Measurements from ENCODE around the gene TAF5L.
A peak's percentile ranks its signal among the peaks of the same experiment; 100 is the strongest.

TAF5L gene

GRCh38 chr1:229625915-229626831 lies at the start of gene TAF5L, which contains the start of gene URB2:
TAF5L (minus strand) TSS chr1:229626122; CDS start chr1:229614482, 11,640 bp downstream.
URB2 (plus strand) TSS chr1:229626247; CDS start chr1:229627634, 1,387 bp downstream.
- DNase-seq: peak; percentile 89

- no peak for DNase-seq
These were observed 49.5 kb upstream of the TAF5L start for GRCh38 chr1:229675396-229675795.

GRCh38 chr1:229674042-229674441 lies 48.1 kb upstream of the TAF5L start:
- no peak for DNase-seq

GRCh38 chr1:229672246-229672645 lies 46.3 kb upstream of the TAF5L start:
- no peak for DNase-seq

GRCh38 chr1:229671310-229671709 lies 45.4 kb upstream of the TAF5L start:
- DNase-seq: no peak

DNA sequence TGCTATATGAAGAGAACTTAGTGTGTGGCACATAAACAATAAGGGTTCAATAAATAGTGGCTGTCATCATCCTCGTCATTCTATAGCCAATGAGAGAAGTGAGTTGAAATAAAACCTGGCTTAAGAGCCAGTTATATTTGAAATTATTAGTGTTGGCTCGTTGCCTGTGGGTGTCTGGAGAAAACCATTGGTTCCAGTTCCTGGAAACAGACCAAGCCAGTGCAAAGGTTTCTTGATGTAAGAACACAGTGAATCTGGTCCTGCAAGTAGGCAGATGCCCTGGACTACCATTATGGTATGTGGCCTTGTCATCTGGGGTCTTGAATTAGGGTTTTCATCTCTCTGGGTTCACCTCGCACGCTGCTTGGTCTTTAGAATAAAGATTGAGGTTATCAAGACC lies 43.4 kb upstream of the TAF5L start:
- DNase-seq: no peak

- no peak for DNase-seq
These were observed 40.7 kb upstream of the TAF5L start for GRCh38 chr1:229666585-229666984.

DNA sequence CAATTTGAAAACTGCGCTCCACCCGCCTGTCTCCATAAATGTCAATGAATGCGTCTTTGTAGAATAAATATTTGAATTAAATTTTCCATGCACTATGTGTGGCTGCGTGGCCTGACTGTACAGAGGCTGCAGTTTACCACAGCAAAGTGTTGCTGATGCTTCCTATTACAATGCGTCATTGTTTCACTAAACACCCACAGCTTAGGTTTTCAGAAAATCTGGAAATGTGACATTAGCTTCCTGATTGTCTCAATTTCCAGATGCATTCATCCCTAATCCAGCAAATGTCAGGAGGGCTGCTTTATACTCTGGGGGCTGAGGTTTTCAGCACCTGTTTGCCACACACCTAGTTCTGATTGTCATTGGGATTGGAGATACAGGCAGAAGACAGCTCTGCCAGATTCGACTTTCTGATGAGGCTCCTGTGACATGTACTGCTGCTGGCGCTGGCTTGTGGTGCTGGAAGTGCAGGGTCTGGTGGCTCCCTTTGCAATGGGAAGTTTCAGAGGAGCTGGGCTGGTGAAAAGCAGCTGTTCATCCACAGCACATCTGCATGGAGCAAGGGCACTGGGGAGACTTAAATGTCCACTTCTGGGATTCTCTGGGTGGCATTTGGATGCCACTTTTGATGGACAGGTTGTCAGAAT lies 40.1 kb upstream of the TAF5L start:
- DNase-seq: no peak

GRCh38 chr1:229664133-229664689 lies 38.3 kb upstream of the TAF5L start:
- peak; percentile 88 for DNase-seq

DNA sequence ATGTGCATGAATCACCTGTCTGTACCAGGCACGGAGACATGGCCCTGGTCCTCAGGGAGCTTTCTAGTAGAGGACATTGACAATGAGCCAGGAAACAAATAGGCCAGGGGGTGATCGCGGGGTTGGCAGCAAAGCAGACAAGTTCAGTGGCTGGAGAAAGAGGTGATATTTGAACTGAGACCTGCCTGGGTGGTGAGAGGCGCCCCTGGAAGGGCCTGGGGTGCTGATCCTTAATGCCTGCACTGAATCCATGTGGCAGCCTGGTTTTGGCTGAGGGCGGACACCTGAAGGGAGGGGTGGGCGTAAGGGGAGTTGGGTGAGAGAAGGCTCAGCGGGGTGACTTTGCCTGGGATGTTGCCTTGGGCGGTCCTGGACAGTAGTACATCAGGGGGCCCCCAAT lies 36.0 kb upstream of the TAF5L start:
- DNase-seq: no peak

- peak; percentile 58 for DNase-seq
These were observed 35.3 kb upstream of the TAF5L start for GRCh38 chr1:229661022-229661877.

- no peak for DNase-seq
These were observed 32.3 kb upstream of the TAF5L start for GRCh38 chr1:229657993-229658755.

- DNase-seq: no peak
These were observed 29.9 kb upstream of the TAF5L start for GRCh38 chr1:229655781-229656180.

DNA sequence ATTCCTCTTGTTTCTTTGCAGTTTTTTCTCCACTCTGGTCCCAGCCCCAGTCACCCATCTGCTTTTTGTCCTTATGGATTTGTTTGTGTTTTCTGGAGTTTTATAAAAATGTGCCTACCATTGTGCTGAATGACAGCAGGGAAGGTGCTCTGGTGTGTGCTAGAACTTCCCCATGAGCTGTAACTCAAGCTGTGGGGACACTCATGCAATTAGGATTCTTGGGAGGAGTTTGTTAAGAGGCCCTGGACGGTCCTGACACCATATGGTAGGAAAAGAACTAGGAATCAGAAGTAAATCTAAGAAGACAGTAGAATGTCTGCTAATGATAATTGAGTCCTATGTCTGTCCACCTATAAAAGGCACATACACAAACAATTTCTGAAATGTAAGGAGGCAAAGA lies 27.5 kb upstream of the TAF5L start:
- no peak for DNase-seq

GRCh38 chr1:229651546-229651945 lies 25.6 kb upstream of the TAF5L start:
- DNase-seq: no peak

GRCh38 chr1:229650045-229650444 lies 24.1 kb upstream of the TAF5L start:
- DNase-seq: no peak

- DNase-seq: no peak
These were observed 22.5 kb upstream of the TAF5L start for GRCh38 chr1:229648406-229648805.

DNA sequence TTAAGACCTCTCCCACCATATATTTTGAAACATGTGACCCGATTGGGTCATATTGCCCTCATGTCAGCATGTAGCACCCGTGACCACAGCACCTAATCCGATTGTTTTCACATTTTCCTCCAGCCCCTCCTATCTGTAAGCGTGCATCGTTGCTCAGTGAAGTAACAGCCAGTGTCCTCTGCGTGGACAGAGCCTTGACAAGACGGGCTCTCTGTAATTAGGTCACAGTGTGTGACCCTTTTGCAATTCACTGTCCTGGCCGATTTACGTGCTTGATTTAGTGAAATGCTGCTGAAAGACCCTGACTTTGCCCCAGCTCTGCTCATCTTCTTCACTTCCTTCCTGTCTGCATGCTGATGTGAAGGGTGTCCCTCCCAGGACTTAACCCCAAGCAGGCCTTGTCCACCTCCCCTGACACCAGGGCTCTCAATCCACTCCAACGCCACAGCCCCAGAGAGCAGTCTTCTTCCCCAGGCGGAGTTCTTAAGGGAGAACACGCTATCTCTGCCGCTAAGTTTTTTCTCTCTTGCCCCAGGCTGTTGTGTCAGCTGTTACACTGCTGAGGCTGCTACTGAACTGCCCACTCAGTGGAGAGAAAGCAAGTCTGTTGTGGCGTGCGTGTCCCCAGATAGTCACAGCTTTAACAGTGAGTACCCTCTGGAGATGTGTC lies 19.5 kb upstream of the TAF5L start:
- DNase-seq: no peak

DNA sequence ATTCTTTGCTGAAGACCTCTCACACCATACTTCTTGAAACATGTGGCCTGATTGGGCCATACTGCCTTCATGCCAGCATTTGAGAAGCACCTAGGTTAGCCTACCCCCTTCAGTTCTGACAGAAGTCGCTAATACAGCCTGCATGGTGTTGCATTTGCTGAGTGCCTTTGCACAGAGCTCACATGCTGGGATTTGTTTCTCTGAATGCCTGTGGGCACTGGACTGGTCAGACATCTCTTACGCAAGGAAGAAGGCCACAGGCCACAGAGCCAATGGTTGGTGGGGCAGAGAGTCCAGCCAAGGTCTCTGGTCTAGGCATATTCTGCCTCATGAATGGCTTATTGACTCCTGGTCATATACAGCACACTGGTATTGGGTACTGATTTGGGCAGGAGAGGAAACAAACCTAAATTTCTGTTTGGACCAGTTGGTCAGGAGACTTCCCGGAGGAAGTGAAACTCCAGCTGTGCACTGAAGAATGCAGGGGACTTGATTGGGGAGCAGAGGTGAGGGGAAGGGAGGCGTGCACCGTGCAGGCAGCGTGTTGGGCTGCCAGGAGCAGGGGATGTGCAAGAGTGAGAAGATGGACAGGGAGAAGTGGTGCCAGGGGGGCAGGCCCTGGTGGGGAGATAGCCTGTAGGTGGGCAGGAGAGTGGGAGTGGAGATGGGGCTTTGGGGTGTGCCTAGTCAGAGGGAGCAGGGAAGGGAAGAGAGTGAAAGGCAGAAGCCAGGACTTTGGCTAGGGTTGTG lies 18.2 kb upstream of the TAF5L start:
- no peak for DNase-seq

GRCh38 chr1:229642970-229643369 lies 17.0 kb upstream of the TAF5L start:
- DNase-seq: no peak

GRCh38 chr1:229642376-229642775 lies 16.5 kb upstream of the TAF5L start:
- no peak for DNase-seq
